SK-N-SH treated with all-trans-retinoic acid at 6 μM for 48 hours (cell line): ENCODE data around the gene RCOR1.

Experiments
- ATAC-seq: fragments of 200-7000 bp; cut with Tn5 transposase; 3 replicates; pipeline ENCODE4 v1.9.1; 2020; ENCODE audit warnings: mild to moderate bottlenecking, moderate library complexity
- ARNTL ChIP-seq: fragments of 450-650 bp; formaldehyde crosslinking; IDR thresholded peaks from 2 replicates; pipeline ENCODE4 v1.5.0; 2020; ENCODE audit warnings: low read depth, mild to moderate bottlenecking, moderate library complexity, borderline replicate concordance
- BACH2 ChIP-seq: fragments of 250-450 bp; sonication (Bioruptor Pico); IDR thresholded peaks from 2 replicates; pipeline ENCODE4 v1.9.0; 2021; ENCODE audit warnings: mild to moderate bottlenecking, borderline replicate concordance
- CSDC2 ChIP-seq: fragments of 250-450 bp; sonication (Bioruptor Pico); IDR thresholded peaks from 2 replicates; pipeline ENCODE4 v1.5.0; 2020; ENCODE audit warnings: mild to moderate bottlenecking, moderate library complexity
- ESRRG ChIP-seq: fragments of 250-450 bp; sonication (Bioruptor Pico); IDR thresholded peaks from 2 replicates; pipeline ENCODE4 v1.6.1; 2021; ENCODE audit warnings: mild to moderate bottlenecking
- GLIS3 ChIP-seq: fragments of 250-450 bp; sonication (Bioruptor Pico); IDR thresholded peaks from 2 replicates; pipeline ENCODE4 v1.5.0; 2020; ENCODE audit warnings: mild to moderate bottlenecking, moderate library complexity
- ISL1 ChIP-seq: fragments of 250-450 bp; sonication (Bioruptor Pico); IDR thresholded peaks from 2 replicates; pipeline ENCODE4 v2.1.2; 2022; ENCODE audit warnings: mild to moderate bottlenecking, moderate library complexity
- OSR1 ChIP-seq: fragments of 250-450 bp; sonication (Bioruptor Pico); IDR thresholded peaks from 2 replicates; pipeline ENCODE4 v1.8.0; 2022; ENCODE audit warnings: moderate library complexity, mild to moderate bottlenecking, inconsistent platforms
- PPARA ChIP-seq: fragments of 250-450 bp; sonication (Bioruptor Pico); IDR thresholded peaks from 2 replicates; pipeline ENCODE4 v1.5.0; 2020; ENCODE audit warnings: mild to moderate bottlenecking, borderline replicate concordance
- SNAI2 ChIP-seq: fragments of 250-450 bp; sonication (Bioruptor Pico); IDR thresholded peaks from 2 replicates; pipeline ENCODE4 v1.5.0; 2020; ENCODE audit warnings: mild to moderate bottlenecking, moderate library complexity
- TOX ChIP-seq: fragments of 250-450 bp; sonication (Bioruptor Pico); IDR thresholded peaks from 2 replicates; pipeline ENCODE4 v1.8.0; 2021; ENCODE audit warnings: mild to moderate bottlenecking, moderate library complexity, borderline replicate concordance
- ZC3H10 ChIP-seq: fragments of 250-450 bp; sonication (Bioruptor Pico); IDR thresholded peaks from 2 replicates; pipeline ENCODE4 v1.5.1; 2021; ENCODE audit warnings: mild to moderate bottlenecking, moderate library complexity
- ZFP3 ChIP-seq: fragments of 250-450 bp; sonication (Bioruptor Pico); IDR thresholded peaks from 2 replicates; pipeline ENCODE4 v1.5.0; 2020; ENCODE audit warnings: mild to moderate bottlenecking, moderate library complexity
- ZFP30 ChIP-seq: fragments of 450-650 bp; formaldehyde crosslinking; IDR thresholded peaks from 2 replicates; pipeline ENCODE4 v1.5.0; 2022; ENCODE audit warnings: mild to moderate bottlenecking, moderate library complexity
- ZNF565 ChIP-seq: fragments of 450-650 bp; formaldehyde crosslinking; conservative IDR thresholded peaks from 2 replicates; pipeline ENCODE4 v1.5.0; 2020; ENCODE audit warnings: low read depth, mild to moderate bottlenecking, moderate library complexity
- ZNF70 ChIP-seq: fragments of 450-650 bp; formaldehyde crosslinking; IDR thresholded peaks from 2 replicates; pipeline ENCODE4 v1.5.0; 2020; ENCODE audit warnings: mild to moderate bottlenecking, moderate library complexity
- ZNF8 ChIP-seq: fragments of 450-650 bp; formaldehyde crosslinking; IDR thresholded peaks from 2 replicates; pipeline ENCODE4 v1.5.0; 2020; ENCODE audit warnings: mild to moderate bottlenecking, moderate library complexity
- TF ChIP-seq, protein P1 (sequence below): fragments of 250-450 bp; sonication (Bioruptor Pico); IDR thresholded peaks from 2 replicates; pipeline ENCODE4 v1.5.1; 2020; ENCODE audit warnings: low read depth, mild to moderate bottlenecking, moderate library complexity
- TF ChIP-seq, protein P2 (sequence below): fragments of 250-450 bp; sonication (Bioruptor Pico); IDR thresholded peaks from 2 replicates; pipeline ENCODE4 v1.5.0; 2020; ENCODE audit warnings: mild to moderate bottlenecking, moderate library complexity
- TF ChIP-seq, protein P3 (sequence below): fragments of 250-450 bp; sonication (Bioruptor Pico); IDR thresholded peaks from 2 replicates; pipeline ENCODE4 v1.5.1; 2021; ENCODE audit warnings: mild to moderate bottlenecking, moderate library complexity
- TF ChIP-seq, protein P4 (sequence below): fragments of 250-450 bp; sonication (Bioruptor Pico); IDR thresholded peaks from 2 replicates; pipeline ENCODE4 v1.8.0; 2020; ENCODE audit warnings: mild to moderate bottlenecking, moderate library complexity, borderline replicate concordance

Gene RCOR1

DNA sequence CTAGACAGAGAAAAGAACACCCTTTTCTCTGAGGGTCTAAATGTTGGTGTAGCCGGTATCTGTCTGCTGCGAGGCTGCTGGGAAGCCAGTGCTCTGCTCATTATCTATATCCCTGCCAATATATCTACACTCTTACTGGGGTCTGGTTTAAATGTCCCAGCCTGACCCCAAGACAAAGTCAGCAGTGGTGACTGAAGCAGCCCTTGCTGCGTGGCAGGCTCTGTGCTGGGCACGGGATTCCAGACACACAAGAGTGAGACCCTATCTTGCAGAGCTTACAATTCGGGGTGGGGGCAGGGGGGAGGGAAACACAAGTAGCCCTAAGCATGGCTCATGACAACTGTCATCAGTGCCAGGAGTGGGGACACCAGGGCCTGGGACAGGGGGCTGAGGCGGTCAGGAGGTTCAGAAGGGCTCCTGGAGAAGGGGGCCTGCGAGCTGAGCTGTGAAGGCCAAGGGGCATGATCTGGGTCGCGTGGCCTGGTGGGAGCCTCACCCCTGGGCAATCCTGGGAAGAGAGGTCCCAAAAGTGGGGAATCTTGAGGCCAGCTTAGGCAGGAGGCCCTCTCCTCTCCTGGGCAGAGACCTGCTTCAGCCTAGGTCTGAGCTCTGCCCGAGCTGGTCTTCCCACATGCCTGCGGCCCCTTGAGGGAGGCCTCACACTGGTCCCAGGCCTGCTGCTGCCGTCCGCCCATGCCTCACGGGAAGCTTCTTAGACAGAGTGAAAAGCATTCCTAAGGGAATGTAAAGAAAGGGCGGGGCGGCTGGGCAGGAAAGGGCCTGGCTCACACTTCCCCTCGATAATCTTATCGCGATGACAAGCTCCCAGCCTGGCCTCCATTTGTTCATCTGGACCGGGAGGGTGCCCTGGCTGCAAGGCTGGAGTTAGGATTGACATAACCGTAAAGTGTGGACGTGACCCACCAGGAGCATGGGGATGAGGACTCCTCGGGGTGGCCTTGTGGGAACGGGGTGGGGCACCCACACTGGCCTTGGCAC lies 7.3 kb upstream of the RCOR1 start:
- no peak for ATAC-seq
- no peak for TF ChIP-seq TOX (CRISPR knock-in tag)
- TF ChIP-seq ZNF8 (CRISPR knock-in tag): no peak
- no peak for TF ChIP-seq ISL1 (CRISPR knock-in tag)
- no peak for TF ChIP-seq ARNTL
- TF ChIP-seq ZFP30 (CRISPR knock-in tag): no peak
- TF ChIP-seq ZNF70 (CRISPR knock-in tag): no peak
- TF ChIP-seq BACH2: no peak
- TF ChIP-seq, protein P1, sequence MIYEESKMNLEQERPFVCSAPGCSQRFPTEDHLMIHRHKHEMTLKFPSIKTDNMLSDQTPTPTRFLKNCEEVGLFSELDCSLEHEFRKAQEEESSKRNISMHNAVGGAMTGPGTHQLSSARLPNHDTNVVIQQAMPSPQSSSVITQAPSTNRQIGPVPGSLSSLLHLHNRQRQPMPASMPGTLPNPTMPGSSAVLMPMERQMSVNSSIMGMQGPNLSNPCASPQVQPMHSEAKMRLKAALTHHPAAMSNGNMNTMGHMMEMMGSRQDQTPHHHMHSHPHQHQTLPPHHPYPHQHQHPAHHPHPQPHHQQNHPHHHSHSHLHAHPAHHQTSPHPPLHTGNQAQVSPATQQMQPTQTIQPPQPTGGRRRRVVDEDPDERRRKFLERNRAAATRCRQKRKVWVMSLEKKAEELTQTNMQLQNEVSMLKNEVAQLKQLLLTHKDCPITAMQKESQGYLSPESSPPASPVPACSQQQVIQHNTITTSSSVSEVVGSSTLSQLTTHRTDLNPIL (CRISPR knock-in tag): no peak
- TF ChIP-seq OSR1 (CRISPR knock-in tag): no peak
- TF ChIP-seq, protein P2, sequence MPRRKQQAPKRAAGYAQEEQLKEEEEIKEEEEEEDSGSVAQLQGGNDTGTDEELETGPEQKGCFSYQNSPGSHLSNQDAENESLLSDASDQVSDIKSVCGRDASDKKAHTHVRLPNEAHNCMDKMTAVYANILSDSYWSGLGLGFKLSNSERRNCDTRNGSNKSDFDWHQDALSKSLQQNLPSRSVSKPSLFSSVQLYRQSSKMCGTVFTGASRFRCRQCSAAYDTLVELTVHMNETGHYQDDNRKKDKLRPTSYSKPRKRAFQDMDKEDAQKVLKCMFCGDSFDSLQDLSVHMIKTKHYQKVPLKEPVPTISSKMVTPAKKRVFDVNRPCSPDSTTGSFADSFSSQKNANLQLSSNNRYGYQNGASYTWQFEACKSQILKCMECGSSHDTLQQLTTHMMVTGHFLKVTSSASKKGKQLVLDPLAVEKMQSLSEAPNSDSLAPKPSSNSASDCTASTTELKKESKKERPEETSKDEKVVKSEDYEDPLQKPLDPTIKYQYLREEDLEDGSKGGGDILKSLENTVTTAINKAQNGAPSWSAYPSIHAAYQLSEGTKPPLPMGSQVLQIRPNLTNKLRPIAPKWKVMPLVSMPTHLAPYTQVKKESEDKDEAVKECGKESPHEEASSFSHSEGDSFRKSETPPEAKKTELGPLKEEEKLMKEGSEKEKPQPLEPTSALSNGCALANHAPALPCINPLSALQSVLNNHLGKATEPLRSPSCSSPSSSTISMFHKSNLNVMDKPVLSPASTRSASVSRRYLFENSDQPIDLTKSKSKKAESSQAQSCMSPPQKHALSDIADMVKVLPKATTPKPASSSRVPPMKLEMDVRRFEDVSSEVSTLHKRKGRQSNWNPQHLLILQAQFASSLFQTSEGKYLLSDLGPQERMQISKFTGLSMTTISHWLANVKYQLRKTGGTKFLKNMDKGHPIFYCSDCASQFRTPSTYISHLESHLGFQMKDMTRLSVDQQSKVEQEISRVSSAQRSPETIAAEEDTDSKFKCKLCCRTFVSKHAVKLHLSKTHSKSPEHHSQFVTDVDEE (CRISPR knock-in tag): no peak
- no peak for TF ChIP-seq ZC3H10 (CRISPR knock-in tag)
- no peak for TF ChIP-seq SNAI2 (CRISPR knock-in tag)
- TF ChIP-seq, protein P3, sequence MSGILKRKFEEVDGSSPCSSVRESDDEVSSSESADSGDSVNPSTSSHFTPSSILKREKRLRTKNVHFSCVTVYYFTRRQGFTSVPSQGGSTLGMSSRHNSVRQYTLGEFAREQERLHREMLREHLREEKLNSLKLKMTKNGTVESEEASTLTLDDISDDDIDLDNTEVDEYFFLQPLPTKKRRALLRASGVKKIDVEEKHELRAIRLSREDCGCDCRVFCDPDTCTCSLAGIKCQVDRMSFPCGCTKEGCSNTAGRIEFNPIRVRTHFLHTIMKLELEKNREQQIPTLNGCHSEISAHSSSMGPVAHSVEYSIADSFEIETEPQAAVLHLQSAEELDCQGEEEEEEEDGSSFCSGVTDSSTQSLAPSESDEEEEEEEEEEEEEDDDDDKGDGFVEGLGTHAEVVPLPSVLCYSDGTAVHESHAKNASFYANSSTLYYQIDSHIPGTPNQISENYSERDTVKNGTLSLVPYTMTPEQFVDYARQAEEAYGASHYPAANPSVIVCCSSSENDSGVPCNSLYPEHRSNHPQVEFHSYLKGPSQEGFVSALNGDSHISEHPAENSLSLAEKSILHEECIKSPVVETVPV (CRISPR knock-in tag): no peak
- no peak for TF ChIP-seq PPARA (CRISPR knock-in tag)

DNA sequence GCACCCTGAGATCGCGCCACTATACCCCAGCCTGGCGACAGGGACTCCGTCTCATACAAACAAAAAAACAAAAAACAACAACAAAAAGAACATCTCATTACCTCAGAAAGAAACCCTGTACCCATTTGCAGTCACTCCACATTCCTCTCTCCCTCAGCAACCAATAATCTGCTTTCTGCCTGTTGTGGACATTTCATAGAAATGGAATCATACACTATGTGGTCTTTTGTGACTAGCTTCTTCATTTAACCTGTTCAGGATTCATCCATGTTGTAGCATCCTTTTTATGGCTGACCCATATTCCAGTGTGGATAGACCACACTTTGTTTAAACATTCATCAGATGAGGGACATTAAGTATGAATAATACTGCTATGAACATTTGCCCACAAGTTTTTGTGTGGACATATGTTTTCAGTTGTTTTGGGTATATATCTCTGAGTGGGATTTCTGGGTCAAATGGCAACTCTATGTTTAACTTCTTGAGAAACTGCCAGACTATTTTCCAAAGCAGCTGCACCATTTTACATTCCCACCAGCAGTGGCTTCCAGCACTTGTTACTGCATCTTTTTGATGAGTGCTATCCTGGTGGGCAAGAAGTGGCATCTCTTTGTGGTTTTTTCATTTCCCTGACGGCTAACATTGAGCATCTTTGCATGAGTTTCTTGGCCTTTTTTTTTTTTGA lies 5.9 kb upstream of the RCOR1 start:
- no peak for ATAC-seq
- TF ChIP-seq ZFP30 (CRISPR knock-in tag) (no peak), ZNF70 (CRISPR knock-in tag) (no peak), CSDC2 (CRISPR knock-in tag) (no peak), PPARA (CRISPR knock-in tag) (no peak), ISL1 (CRISPR knock-in tag) (no peak), ZC3H10 (CRISPR knock-in tag) (no peak), OSR1 (CRISPR knock-in tag) (no peak), SNAI2 (CRISPR knock-in tag) (no peak), GLIS3 (CRISPR knock-in tag) (no peak), ESRRG (CRISPR knock-in tag) (no peak), ZFP3 (CRISPR knock-in tag) (no peak), ZNF8 (CRISPR knock-in tag) (no peak), ZNF565 (CRISPR knock-in tag) (no peak)
- TF ChIP-seq, protein P2 (CRISPR knock-in tag): no peak
- TF ChIP-seq, protein P4, sequence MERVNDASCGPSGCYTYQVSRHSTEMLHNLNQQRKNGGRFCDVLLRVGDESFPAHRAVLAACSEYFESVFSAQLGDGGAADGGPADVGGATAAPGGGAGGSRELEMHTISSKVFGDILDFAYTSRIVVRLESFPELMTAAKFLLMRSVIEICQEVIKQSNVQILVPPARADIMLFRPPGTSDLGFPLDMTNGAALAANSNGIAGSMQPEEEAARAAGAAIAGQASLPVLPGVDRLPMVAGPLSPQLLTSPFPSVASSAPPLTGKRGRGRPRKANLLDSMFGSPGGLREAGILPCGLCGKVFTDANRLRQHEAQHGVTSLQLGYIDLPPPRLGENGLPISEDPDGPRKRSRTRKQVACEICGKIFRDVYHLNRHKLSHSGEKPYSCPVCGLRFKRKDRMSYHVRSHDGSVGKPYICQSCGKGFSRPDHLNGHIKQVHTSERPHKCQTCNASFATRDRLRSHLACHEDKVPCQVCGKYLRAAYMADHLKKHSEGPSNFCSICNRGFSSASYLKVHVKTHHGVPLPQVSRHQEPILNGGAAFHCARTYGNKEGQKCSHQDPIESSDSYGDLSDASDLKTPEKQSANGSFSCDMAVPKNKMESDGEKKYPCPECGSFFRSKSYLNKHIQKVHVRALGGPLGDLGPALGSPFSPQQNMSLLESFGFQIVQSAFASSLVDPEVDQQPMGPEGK: no peak
- TF ChIP-seq, protein P3 (CRISPR knock-in tag): no peak
